Stimulated activated CD8-positive, alpha-beta memory T cell treated with anti-CD3 and anti-CD28 coated beads, Interleukin-7, amount 100 ng/mL, for 1 hour (primary cell): ENCODE measurements around the gene FGF22.

ENCODE experiments used
- DNase-seq, 2 donors: peaks; one replicate each; pipeline ENCODE4 v3.0.0-alpha.2; 2020; ENCODE audit warnings: low read depth in 2 of 2

Gene FGF22

GRCh38 chr19:643736-644135 lies 4.1 kb downstream of the FGF22 start:
- no peak for DNase-seq

GRCh38 chr19:644363-644762 lies 4.7 kb downstream of the FGF22 start:
- no peak for DNase-seq

GRCh38 chr19:644789-645188 lies 5.1 kb downstream of the FGF22 start:
- DNase-seq, result no peak

GRCh38 chr19:645912-646778 lies 6.5 kb downstream of the FGF22 start:
- no peak for DNase-seq

- no peak for DNase-seq
Measured at GRCh38 chr19:646779-647565, 7.3 kb downstream of the FGF22 start.

GRCh38 chr19:647566-648284 lies 8.0 kb downstream of the FGF22 start:
- DNase-seq, result no peak

GRCh38 chr19:648305-648704 lies 8.6 kb downstream of the FGF22 start:
- no peak for DNase-seq

- DNase-seq, result no peak
Measured at GRCh38 chr19:648904-649801, 9.5 kb downstream of the FGF22 start.

GRCh38 chr19:650121-650520 lies 10.4 kb downstream of the FGF22 start:
- DNase-seq, result no peak

GRCh38 chr19:651114-651818 lies 11.6 kb downstream of the FGF22 start:
- DNase-seq, result no peak

- no peak for DNase-seq
Measured at GRCh38 chr19:651991-652390, 12.3 kb downstream of the FGF22 start.

- no peak for DNase-seq
Measured at GRCh38 chr19:652467-653389, 13.0 kb downstream of the FGF22 start.

GRCh38 chr19:653425-653824 lies 13.7 kb downstream of the FGF22 start:
- no peak for DNase-seq

GRCh38 chr19:655691-656090 lies 16.0 kb downstream of the FGF22 start:
- DNase-seq, result no peak

GRCh38 chr19:656751-657559 lies 17.3 kb downstream of the FGF22 start:
- no peak for DNase-seq

- no peak for DNase-seq
Measured at GRCh38 chr19:657611-658010, 17.9 kb downstream of the FGF22 start.

- no peak for DNase-seq
Measured at GRCh38 chr19:658059-658839, 18.6 kb downstream of the FGF22 start.
